ENCODE results near the gene HAGHL. TPM values are rescaled to one million over a fixed set of nuclear protein-coding genes. Genes with fewer than 3 reads are reported as not detected.

HAGHL gene
- total RNA-seq, 2 experiments from 2014 or later: 8.4 to 11.2 TPM

- POLR2A ChIA-PET: interaction anchor here (2.3 kb wide), 1 partner anchor 10 kb away, joined by 10 read pairs; no protein-coding TSS in a partner anchor
- ATAC-seq: no peak
- no peaks in the 10 kb centered on the region for H3K36me3 Mint-ChIP-seq (ENCODE audit: low read depth)
- H3K27ac Mint-ChIP-seq: peak overlapping the region; percentile 48
- no peaks in the 10 kb centered on the region for H3K9me3 Mint-ChIP-seq (ENCODE audit: insufficient read depth)
- H3K4me3 Mint-ChIP-seq: no peak overlapping the region
- H3K27me3 Mint-ChIP-seq (ENCODE audit: low read depth): peaks cover 6% of the 10 kb centered on the region
- no peak for DNase-seq
- peaks cover 30% of the 10 kb centered on the region for H3K4me1 Mint-ChIP-seq (ENCODE audit: low read depth)
- CTCF ChIA-PET: interaction anchor here (1.8 kb wide), 1 partner anchor 13 kb away, joined by 10 read pairs; no protein-coding TSS in a partner anchor
Observed at GRCh38 chr16:718922-719321, 8.0 kb upstream of the HAGHL start.

- DNase-seq (no peak), ATAC-seq (peak; percentile 11)
- H3K9me3 Mint-ChIP-seq (ENCODE audit: insufficient read depth): no peaks in the 10 kb centered on the region
Observed at GRCh38 chr16:719815-720446, 7.0 kb upstream of the HAGHL start.

GRCh38 chr16:720447-720989, 6.4 kb upstream of the HAGHL start:
- no peaks in the 10 kb centered on the region for H3K9me3 Mint-ChIP-seq (ENCODE audit: insufficient read depth)
- peak; percentile 59 for DNase-seq
- ChIA-PET POLR2A (interaction anchor here (1.1 to 2.3 kb wide), 4 partner anchors 9 to 31 kb away, joined by 4 to 10 read pairs (median 5); no protein-coding TSS in a partner anchor), CTCF (interaction anchor here (0.8 to 2.5 kb wide), 11 partner anchors 8 to 65 kb away, joined by 3 to 19 read pairs (median 5); partner anchors contain the start of genes CIAO3 and JMJD8)
- peak overlapping the region; percentile 77 for H3K27ac Mint-ChIP-seq
- peak overlapping the region; percentile 77 for H3K4me3 Mint-ChIP-seq
- H3K27me3 Mint-ChIP-seq (ENCODE audit: low read depth): peaks cover 4% of the 10 kb centered on the region
- H3K4me1 Mint-ChIP-seq (ENCODE audit: low read depth): peaks cover 25% of the 10 kb centered on the region
- no peaks in the 10 kb centered on the region for H3K36me3 Mint-ChIP-seq (ENCODE audit: low read depth)
- peak; percentile 29 for ATAC-seq

More at GRCh38 chr16:719815-720446, 7.0 kb upstream of the HAGHL start:
- ChIA-PET POLR2A (interaction anchor here (1.4 to 2.3 kb wide), 2 partner anchors 9 to 30 kb away, joined by 6 to 10 read pairs; no protein-coding TSS in a partner anchor), CTCF (interaction anchor here (0.8 to 2.5 kb wide), 10 partner anchors 8 to 36 kb away, joined by 3 to 19 read pairs (median 5); partner anchors contain the start of genes CIAO3 and JMJD8)
- Mint-ChIP-seq H3K36me3 (ENCODE audit: low read depth) (no peaks in the 10 kb centered on the region), H3K4me1 (ENCODE audit: low read depth) (peaks cover 25% of the 10 kb centered on the region), H3K4me3 (peak overlapping the region; percentile 77), H3K27me3 (ENCODE audit: low read depth) (peaks cover 4% of the 10 kb centered on the region), H3K27ac (peak overlapping the region; percentile 77)

GRCh38 chr16:720990-721764, 5.7 kb upstream of the HAGHL start, which contains the start of gene ANTKMT:
TSS of gene ANTKMT (plus strand) at chr16:721146. CDS start at chr16:721275, 129 bp downstream.
- peaks cover 22% of the 10 kb centered on the region for H3K4me1 Mint-ChIP-seq (ENCODE audit: low read depth)
- ATAC-seq (peak; percentile 72), DNase-seq (peak; percentile 80)
- H3K27ac Mint-ChIP-seq: peak within 1 kb of the TSS; percentile 77
- POLR2A ChIA-PET: interaction anchor here (0.6 to 1.7 kb wide), 6 partner anchors 13 to 278 kb away, joined by 3 to 6 read pairs (median 4); partner anchors contain the start of genes METTL26 and WDR24
- CTCF ChIA-PET: interaction anchor here (0.9 to 2.5 kb wide), 5 partner anchors 9 to 64 kb away, joined by 3 to 19 read pairs (median 10); partner anchors contain the start of gene CIAO3
- peaks cover 3% of the 10 kb centered on the region for H3K27me3 Mint-ChIP-seq (ENCODE audit: low read depth)
- H3K36me3 Mint-ChIP-seq (ENCODE audit: low read depth): no peaks in the 10 kb centered on the region
- no peaks in the 10 kb centered on the region for H3K9me3 Mint-ChIP-seq (ENCODE audit: insufficient read depth)
- H3K4me3 Mint-ChIP-seq: peak within 1 kb of the TSS; percentile 77

- ATAC-seq: no peak
Observed at GRCh38 chr16:721765-722540, 5.0 kb upstream of the HAGHL start.

GRCh38 chr16:722835-723633, 3.9 kb upstream of the HAGHL start:
- H3K36me3 Mint-ChIP-seq (ENCODE audit: low read depth): no peaks in the 10 kb centered on the region
- no peaks in the 10 kb centered on the region for H3K9me3 Mint-ChIP-seq (ENCODE audit: insufficient read depth)
- H3K27me3 Mint-ChIP-seq (ENCODE audit: low read depth): no peaks in the 10 kb centered on the region
- peaks cover 20% of the 10 kb centered on the region for H3K4me1 Mint-ChIP-seq (ENCODE audit: low read depth)
- H3K4me3 Mint-ChIP-seq: no peak overlapping the region
- DNase-seq (no peak), ATAC-seq (no peak)
- ChIA-PET POLR2A (interaction anchor here (0.5 to 0.6 kb wide), 2 partner anchors 86 to 1500 kb away, joined by 4 read pairs; partner anchors contain the start of gene E4F1), CTCF (interaction anchor here (1.3 to 1.9 kb wide), 2 partner anchors 10 to 18 kb away, joined by 4 to 8 read pairs; partner anchors contain the start of gene CIAO3)
- H3K27ac Mint-ChIP-seq: no peak overlapping the region

More at GRCh38 chr16:721765-722540, 5.0 kb upstream of the HAGHL start:
- Mint-ChIP-seq H3K9me3 (ENCODE audit: insufficient read depth) (no peaks in the 10 kb centered on the region), H3K4me1 (ENCODE audit: low read depth) (peaks cover 20% of the 10 kb centered on the region), H3K36me3 (ENCODE audit: low read depth) (no peaks in the 10 kb centered on the region), H3K27ac (no peak overlapping the region), H3K27me3 (ENCODE audit: low read depth) (no peaks in the 10 kb centered on the region), H3K4me3 (no peak overlapping the region)
- POLR2A ChIA-PET: interaction anchor here (0.6 to 1.7 kb wide), 6 partner anchors 14 to 277 kb away, joined by 3 to 6 read pairs (median 4); partner anchors contain the start of genes METTL26 and WDR24
- no peak for DNase-seq
- CTCF ChIA-PET: interaction anchor here (0.9 to 2.5 kb wide), 5 partner anchors 10 to 63 kb away, joined by 3 to 19 read pairs (median 4); partner anchors contain the start of gene CIAO3

GRCh38 chr16:723695-724094, 3.2 kb upstream of the HAGHL start:
- Mint-ChIP-seq H3K9me3 (ENCODE audit: insufficient read depth) (no peaks in the 10 kb centered on the region), H3K4me3 (no peak overlapping the region), H3K27ac (no peak overlapping the region), H3K36me3 (ENCODE audit: low read depth) (no peaks in the 10 kb centered on the region), H3K4me1 (ENCODE audit: low read depth) (peaks cover 19% of the 10 kb centered on the region), H3K27me3 (ENCODE audit: low read depth) (no peaks in the 10 kb centered on the region)
- ATAC-seq (no peak), DNase-seq (no peak)
- CTCF ChIA-PET: interaction anchor here (1.9 kb wide), 1 partner anchor 11 kb away, joined by 8 read pairs; no protein-coding TSS in a partner anchor
- POLR2A ChIA-PET: interaction anchor here (0.5 to 0.9 kb wide), 3 partner anchors 34 to 1499 kb away, joined by 3 to 4 read pairs (median 4); partner anchors contain the start of genes E4F1 and WDR24

GRCh38 chr16:724188-725040, 2.5 kb upstream of the HAGHL start:
- DNase-seq: no peak
- Mint-ChIP-seq H3K9me3 (ENCODE audit: insufficient read depth) (no peaks in the 10 kb centered on the region), H3K36me3 (ENCODE audit: low read depth) (no peaks in the 10 kb centered on the region), H3K4me1 (ENCODE audit: low read depth) (peaks cover 12% of the 10 kb centered on the region), H3K27me3 (ENCODE audit: low read depth) (no peaks in the 10 kb centered on the region), H3K4me3 (no peak overlapping the region), H3K27ac (no peak overlapping the region)
- CTCF ChIA-PET: interaction anchor here (0.6 to 1.9 kb wide), 3 partner anchors 12 to 20 kb away, joined by 3 to 8 read pairs (median 3); no protein-coding TSS in a partner anchor
- ATAC-seq: no peak
- POLR2A ChIA-PET: interaction anchor here (0.8 to 0.9 kb wide), 2 partner anchors 35 to 60 kb away, joined by 3 to 4 read pairs; partner anchors contain the start of gene WDR24

- Mint-ChIP-seq H3K4me1 (ENCODE audit: low read depth) (peaks cover 7% of the 10 kb centered on the region), H3K36me3 (ENCODE audit: low read depth) (no peaks in the 10 kb centered on the region), H3K9me3 (ENCODE audit: insufficient read depth) (no peaks in the 10 kb centered on the region), H3K27ac (no peak overlapping the region), H3K27me3 (ENCODE audit: low read depth) (no peaks in the 10 kb centered on the region), H3K4me3 (no peak overlapping the region)
- CTCF ChIA-PET: interaction anchor here (1.0 to 1.1 kb wide), 3 partner anchors 12 to 18 kb away, joined by 3 to 4 read pairs (median 4); no protein-coding TSS in a partner anchor
- ATAC-seq (no peak), DNase-seq (no peak)
- POLR2A ChIA-PET: no interaction called here
Observed at GRCh38 chr16:725041-725376, 1.9 kb upstream of the HAGHL start.

Measured in activated CD8-positive, alpha-beta T cell treated with anti-CD3 and anti-CD28 coated beads, Interleukin-2, amount 10 ng/mL, durations not matched to agents 7 days and 5 days (primary cell).